IMR-90 (cell line): ENCODE data around the gene COL23A1. TPM values are rescaled to one million over a fixed set of nuclear protein-coding genes. Genes with fewer than 3 reads are reported as not detected.

Experiments
- ATAC-seq: fragments of 200-7000 bp; cut with Tn5 transposase; 2 replicates; pipeline ENCODE4 v1.9.1; 2020; ENCODE audit warnings: low read depth, mild to moderate bottlenecking, moderate library complexity
- BruUV-seq: library from RNA; stranded (reverse); fragments of 400-500 nt; replicated peaks from 2 replicates; lab custom pipeline; 2021; lab: Mats Ljungman, UMichigan
- CTCF ChIA-PET: fragments of 300-600 bp; formaldehyde crosslinking; extraction: SDS; loops from one replicate; lab custom pipeline; 2021; ENCODE audit warnings: antibody characterized with exemption; lab: Yijun Ruan, JAX
- POLR2A ChIA-PET: fragments of 300-600 bp; sonication (Branson Sonifier 250); formaldehyde crosslinking; loops from one replicate; lab custom pipeline; 2022; ENCODE audit warnings: antibody characterized with exemption; ENCODE audit not compliant: unreplicated experiment; lab: Charles Lee
- DNase-seq: peaks from one replicate; pipeline ENCODE4 v3.0.0; 2013
- H2AFZ ChIP-seq: replicated peaks from 2 replicates; pipeline ENCODE3; 2013; ENCODE audit warnings: low read length, mild to moderate bottlenecking; ENCODE audit not compliant: poor library complexity
- H2AK5ac ChIP-seq: 2 replicates; pipeline ENCODE4 v1.6.1; 2013; ENCODE audit warnings: low read depth, low read length, inconsistent platforms
- H2AK9ac ChIP-seq: replicated peaks from 2 replicates; pipeline ENCODE3; 2013; ENCODE audit warnings: mild to moderate bottlenecking, low read depth, low read length, moderate library complexity; ENCODE audit not compliant: poor library complexity
- H2BK120ac ChIP-seq: 2 replicates; pipeline ENCODE4 v1.6.1; 2013; ENCODE audit warnings: low read depth, low read length, inconsistent platforms
- H2BK15ac ChIP-seq: 3 replicates; pipeline ENCODE4 v1.6.1; 2013; ENCODE audit warnings: low read depth, low read length, inconsistent platforms
- H2BK20ac ChIP-seq: 2 replicates; pipeline ENCODE4 v1.6.1; 2013; ENCODE audit warnings: low read depth, mild to moderate bottlenecking, inconsistent platforms, low read length, moderate library complexity
- H2BK5ac ChIP-seq: 2 replicates; pipeline ENCODE4 v1.6.1; 2013; ENCODE audit warnings: mild to moderate bottlenecking, low read depth, low read length, inconsistent platforms; ENCODE audit not compliant: poor library complexity, severe bottlenecking
- H3K14ac ChIP-seq: replicated peaks from 2 replicates; pipeline ENCODE4 v1.6.1; 2013; ENCODE audit warnings: low read depth, low read length, inconsistent platforms
- H3K18ac ChIP-seq: 2 replicates; pipeline ENCODE4 v1.6.1; 2013; ENCODE audit warnings: low read depth, low read length, control low read depth
- H3K23ac ChIP-seq: 2 replicates; pipeline ENCODE4 v1.6.1; 2013; ENCODE audit warnings: low read depth, low read length, inconsistent platforms
- H3K27ac ChIP-seq: 2 replicates; pipeline ENCODE4 v1.5.1; 2013; ENCODE audit warnings: mild to moderate bottlenecking, control low read depth, low read length; ENCODE audit not compliant: insufficient read depth
- H3K27me3 ChIP-seq: 2 replicates; pipeline ENCODE4 v1.6.1; 2013; ENCODE audit warnings: low read length; ENCODE audit not compliant: control insufficient read depth, insufficient read depth
- H3K36me3 ChIP-seq: 2 replicates; pipeline ENCODE4 v1.6.1; 2013; ENCODE audit warnings: low read length, mixed read lengths; ENCODE audit not compliant: control insufficient read depth, insufficient read depth
- H3K4ac ChIP-seq: 2 replicates; pipeline ENCODE4 v1.6.1; 2013; ENCODE audit warnings: low read depth, low read length, inconsistent platforms
- H3K4me1 ChIP-seq: 2 replicates; pipeline ENCODE4 v1.6.1; 2013; ENCODE audit warnings: low read length, mixed read lengths; ENCODE audit not compliant: control insufficient read depth, insufficient read depth
- H3K4me2 ChIP-seq: 2 replicates; pipeline ENCODE4 v1.6.1; 2013; ENCODE audit warnings: low read depth, mild to moderate bottlenecking, control low read depth, low read length, moderate library complexity
- H3K4me3 ChIP-seq: 2 replicates; pipeline ENCODE4 v1.5.1; 2013; ENCODE audit warnings: low read depth, mild to moderate bottlenecking, control low read depth, low read length, moderate library complexity; ENCODE audit not compliant: insufficient read depth
- H3K56ac ChIP-seq: 2 replicates; pipeline ENCODE4 v1.6.1; 2013; ENCODE audit warnings: low read length, inconsistent platforms; ENCODE audit not compliant: insufficient read depth; ENCODE audit errors: extremely low read depth
- H3K79me1 ChIP-seq, 2 experiments: 2 replicates each; pipeline ENCODE4 v1.6.1; 2013; ENCODE audit warnings: low read length in 2 of 2, inconsistent platforms in 1 of 2, low read depth in 1 of 2
- H3K9ac ChIP-seq: 2 replicates; pipeline ENCODE4 v1.6.1; 2013; ENCODE audit warnings: low read depth, low read length, control low read depth
- H3K9me1 ChIP-seq: 2 replicates; pipeline ENCODE4 v1.6.1; 2013; ENCODE audit warnings: low read length, inconsistent platforms; ENCODE audit not compliant: insufficient read depth
- H3K9me3 ChIP-seq: 2 replicates; pipeline ENCODE4 v1.6.1; 2013; ENCODE audit warnings: low read length; ENCODE audit not compliant: control insufficient read depth, insufficient read depth
- H4K20me1 ChIP-seq: 2 replicates; pipeline ENCODE4 v1.6.1; 2013; ENCODE audit warnings: low read length, inconsistent platforms; ENCODE audit not compliant: insufficient read depth
- H4K5ac ChIP-seq: 2 replicates; pipeline ENCODE4 v1.6.1; 2013; ENCODE audit warnings: mild to moderate bottlenecking, low read depth, low read length, control low read depth
- H4K8ac ChIP-seq, 2 experiments: 2 replicates each; pipeline ENCODE4 v1.6.1; 2013; ENCODE audit warnings: low read depth in 2 of 2, low read length in 2 of 2, control low read depth in 1 of 2, inconsistent platforms in 1 of 2
- H4K91ac ChIP-seq: 2 replicates; pipeline ENCODE4 v1.6.1; 2013; ENCODE audit warnings: low read depth, low read length, inconsistent platforms; ENCODE audit not compliant: insufficient read depth
- BHLHE40 ChIP-seq: fragments of 150-350 bp; IDR thresholded peaks from 2 replicates; pipeline ENCODE4 v1.6.1; 2016; ENCODE audit warnings: mild to moderate bottlenecking, low read depth, low read length
- CEBPB ChIP-seq: IDR thresholded peaks from 2 replicates; pipeline ENCODE4 v1.6.1; 2012; ENCODE audit warnings: low read depth, low read length, improper control_type of control experiment
- CHD1 ChIP-seq: IDR thresholded peaks from 2 replicates; pipeline ENCODE4 v1.6.1; 2012; ENCODE audit warnings: low read depth, low read length, improper control_type of control experiment
- FOS ChIP-seq: fragments of 150-350 bp; IDR thresholded peaks from 2 replicates; pipeline ENCODE4 v1.6.1; 2016; ENCODE audit warnings: low read depth, low read length
- MAFK ChIP-seq: IDR thresholded peaks from 2 replicates; pipeline ENCODE4 v1.6.1; 2012; ENCODE audit warnings: low read depth, low read length, improper control_type of control experiment
- MAZ ChIP-seq: IDR thresholded peaks from 2 replicates; pipeline ENCODE4 v1.6.1; 2012; ENCODE audit warnings: low read depth, mild to moderate bottlenecking, low read length, improper control_type of control experiment, moderate library complexity, borderline replicate concordance
- MXI1 ChIP-seq: IDR thresholded peaks from 2 replicates; pipeline ENCODE4 v1.6.1; 2012; ENCODE audit warnings: low read depth, mild to moderate bottlenecking, low read length, moderate library complexity, borderline replicate concordance
- NFE2L2 ChIP-seq: fragments of 150-350 bp; IDR thresholded peaks from 2 replicates; pipeline ENCODE4 v1.6.1; 2016; ENCODE audit warnings: low read depth, mild to moderate bottlenecking, low read length
- POLR2A ChIP-seq: IDR thresholded peaks from 2 replicates; pipeline ENCODE4 v1.6.1; 2012; ENCODE audit warnings: mild to moderate bottlenecking, low read depth, low read length
- RAD21 ChIP-seq: IDR thresholded peaks from 2 replicates; pipeline ENCODE4 v1.6.1; 2012; ENCODE audit warnings: low read length, improper control_type of control experiment
- RCOR1 ChIP-seq: IDR thresholded peaks from 2 replicates; pipeline ENCODE4 v1.6.1; 2012; ENCODE audit warnings: mild to moderate bottlenecking, low read length, improper control_type of control experiment; ENCODE audit not compliant: insufficient replicate concordance
- RFX5 ChIP-seq: IDR thresholded peaks from 2 replicates; pipeline ENCODE4 v1.8.0; 2012; ENCODE audit warnings: low read depth, mild to moderate bottlenecking, low read length, moderate library complexity
- SMC3 ChIP-seq: fragments of 150-350 bp; IDR thresholded peaks from 2 replicates; pipeline ENCODE4 v1.6.1; 2016; ENCODE audit warnings: low read depth, mild to moderate bottlenecking, antibody characterized with exemption, low read length, moderate library complexity
- WGBS, 2 experiments: methylation state at CpG; one replicate each; pipeline versions ENCODE4 v1.1.5 to v1.1.7; 2013; ENCODE audit warnings: missing lambda C conversion rate in 2 of 2; ENCODE audit not compliant: insufficient read length in 1 of 2; ENCODE audit errors: extremely low coverage in 2 of 2; 5-methylcytosine and 5-hydroxymethylcytosine counted together
- dilution Hi-C: fragments of 300-500 bp; cut with HindIII; formaldehyde crosslinking; loops from one replicate; pipeline ENCODE4 v1.14.3; 2018; ENCODE audit warnings: low sequenced_read_pairs; ENCODE audit not compliant: unreplicated experiment
- in situ Hi-C: fragments of 300-500 bp; cut with MboI; formaldehyde crosslinking; loops from 3 replicates; pipeline ENCODE4 v1.14.3; 2019; ENCODE audit warnings: low sequenced_read_pairs, inconsistent platforms, mixed read lengths
- intact Hi-C: fragments of 100-400 bp; cut with micrococcal nuclease; formaldehyde crosslinking; loops from 2 replicates; pipeline ENCODE4 v1.10.0; 2022
- polyA plus RNA-seq, 3 experiments: library from polyadenylated mRNA; depleted of rRNA; stranded (reverse); fragments of >200 nt; gene quantifications; 2 replicates each; pipeline ENCODE4 v1.2.3, GENCODE V29; 2012; ENCODE audit warnings: low replicate concordance in 1 of 3
- total RNA-seq: library from RNA; depleted of rRNA; stranded (reverse); fragments of >200 nt; gene quantifications from 2 replicates; pipeline ENCODE4 v1.2.3, GENCODE V29; 2012
- TF ChIP-seq, protein P1 (sequence below): fragments of 150-350 bp; IDR thresholded peaks from 2 replicates; pipeline ENCODE4 v1.6.1; 2016; ENCODE audit warnings: low read depth, mild to moderate bottlenecking, low read length, moderate library complexity, borderline replicate concordance
- TF ChIP-seq, protein P2 (sequence below): conservative IDR thresholded peaks from 2 replicates; pipeline ENCODE4 v1.5.1; 2012; ENCODE audit warnings: mild to moderate bottlenecking, low read depth, low read length, improper control_type of control experiment
- TF ChIP-seq, protein P3 (sequence below): fragments of 150-350 bp; IDR thresholded peaks from 2 replicates; pipeline ENCODE4 v1.6.1; 2017; ENCODE audit warnings: mild to moderate bottlenecking, antibody characterized with exemption, low read length, low read depth

COL23A1 gene
- total and polyA plus RNA-seq, 2 of the 4 experiments (the other 2 are of a cell fraction) = not detected

DNA sequence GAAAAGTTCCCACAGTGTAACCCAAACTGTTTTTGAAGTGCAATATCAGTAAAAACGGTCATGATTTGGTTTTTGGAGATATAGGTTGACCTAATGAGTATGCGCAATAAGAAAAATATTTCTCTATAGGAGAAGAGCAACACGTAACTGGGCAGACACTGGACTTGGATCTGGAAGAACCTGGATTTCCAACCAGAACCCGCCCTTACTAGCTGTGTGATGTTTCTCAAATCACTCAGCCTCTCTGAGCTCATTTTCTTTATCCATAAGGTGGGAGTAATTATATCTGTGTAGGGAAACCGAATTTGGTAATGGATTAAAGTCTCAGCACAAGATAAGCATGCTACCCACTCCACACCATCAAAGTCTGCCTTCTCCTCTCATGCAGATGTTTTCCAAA, 169.1 kb downstream of the COL23A1 start:
- no peak overlapping the region for H2AFZ ChIP-seq
- H2BK20ac ChIP-seq = no peak overlapping the region
- H3K18ac ChIP-seq = no peak overlapping the region
- no peak overlapping the region for H3K4me2 ChIP-seq
- H3K56ac ChIP-seq = no peak overlapping the region
- no peak overlapping the region for H2BK15ac ChIP-seq
- TF ChIP-seq MAFK = no peak
- TF ChIP-seq, protein P1, sequence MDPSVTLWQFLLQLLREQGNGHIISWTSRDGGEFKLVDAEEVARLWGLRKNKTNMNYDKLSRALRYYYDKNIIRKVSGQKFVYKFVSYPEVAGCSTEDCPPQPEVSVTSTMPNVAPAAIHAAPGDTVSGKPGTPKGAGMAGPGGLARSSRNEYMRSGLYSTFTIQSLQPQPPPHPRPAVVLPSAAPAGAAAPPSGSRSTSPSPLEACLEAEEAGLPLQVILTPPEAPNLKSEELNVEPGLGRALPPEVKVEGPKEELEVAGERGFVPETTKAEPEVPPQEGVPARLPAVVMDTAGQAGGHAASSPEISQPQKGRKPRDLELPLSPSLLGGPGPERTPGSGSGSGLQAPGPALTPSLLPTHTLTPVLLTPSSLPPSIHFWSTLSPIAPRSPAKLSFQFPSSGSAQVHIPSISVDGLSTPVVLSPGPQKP = no peak
- TF ChIP-seq, protein P2, sequence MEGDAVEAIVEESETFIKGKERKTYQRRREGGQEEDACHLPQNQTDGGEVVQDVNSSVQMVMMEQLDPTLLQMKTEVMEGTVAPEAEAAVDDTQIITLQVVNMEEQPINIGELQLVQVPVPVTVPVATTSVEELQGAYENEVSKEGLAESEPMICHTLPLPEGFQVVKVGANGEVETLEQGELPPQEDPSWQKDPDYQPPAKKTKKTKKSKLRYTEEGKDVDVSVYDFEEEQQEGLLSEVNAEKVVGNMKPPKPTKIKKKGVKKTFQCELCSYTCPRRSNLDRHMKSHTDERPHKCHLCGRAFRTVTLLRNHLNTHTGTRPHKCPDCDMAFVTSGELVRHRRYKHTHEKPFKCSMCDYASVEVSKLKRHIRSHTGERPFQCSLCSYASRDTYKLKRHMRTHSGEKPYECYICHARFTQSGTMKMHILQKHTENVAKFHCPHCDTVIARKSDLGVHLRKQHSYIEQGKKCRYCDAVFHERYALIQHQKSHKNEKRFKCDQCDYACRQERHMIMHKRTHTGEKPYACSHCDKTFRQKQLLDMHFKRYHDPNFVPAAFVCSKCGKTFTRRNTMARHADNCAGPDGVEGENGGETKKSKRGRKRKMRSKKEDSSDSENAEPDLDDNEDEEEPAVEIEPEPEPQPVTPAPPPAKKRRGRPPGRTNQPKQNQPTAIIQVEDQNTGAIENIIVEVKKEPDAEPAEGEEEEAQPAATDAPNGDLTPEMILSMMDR = no peak
- no peak for TF ChIP-seq POLR2A
- TF ChIP-seq BHLHE40 = no peak
- no peak for TF ChIP-seq NFE2L2
- no peak for TF ChIP-seq MXI1
- no peak for TF ChIP-seq MAZ
- no peak for TF ChIP-seq FOS
- no peak for TF ChIP-seq SMC3
- no peak for TF ChIP-seq RAD21
- no peak for TF ChIP-seq CHD1
- no peak for TF ChIP-seq RCOR1
- TF ChIP-seq, protein P3, sequence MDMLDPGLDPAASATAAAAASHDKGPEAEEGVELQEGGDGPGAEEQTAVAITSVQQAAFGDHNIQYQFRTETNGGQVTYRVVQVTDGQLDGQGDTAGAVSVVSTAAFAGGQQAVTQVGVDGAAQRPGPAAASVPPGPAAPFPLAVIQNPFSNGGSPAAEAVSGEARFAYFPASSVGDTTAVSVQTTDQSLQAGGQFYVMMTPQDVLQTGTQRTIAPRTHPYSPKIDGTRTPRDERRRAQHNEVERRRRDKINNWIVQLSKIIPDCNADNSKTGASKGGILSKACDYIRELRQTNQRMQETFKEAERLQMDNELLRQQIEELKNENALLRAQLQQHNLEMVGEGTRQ = no peak
- TF ChIP-seq RFX5 = no peak
- TF ChIP-seq CEBPB = no peak
- H3K9me3 ChIP-seq = peaks cover 15% of the 10 kb centered on the region
- no TSS peak for BruUV-seq
- WGBS, 2 experiments = no CpG with 5 or more reads among the region's 5 CpGs
- no peaks in the 10 kb centered on the region for H3K9me1 ChIP-seq
- H3K4ac ChIP-seq = no peak overlapping the region
- ATAC-seq = no peak
- no peaks in the 10 kb centered on the region for H4K20me1 ChIP-seq
- no peak for DNase-seq
- dilution Hi-C loops (no loop called here), intact Hi-C loops (no loop called here), in situ Hi-C loops (no loop called here)
- H3K4me1 ChIP-seq = no peaks in the 10 kb centered on the region
- H3K27ac ChIP-seq = no peak overlapping the region
- no peaks in the 10 kb centered on the region for H3K27me3 ChIP-seq
- POLR2A ChIA-PET = no interaction called here
- no peak overlapping the region for H4K5ac ChIP-seq
- no peak overlapping the region for H4K91ac ChIP-seq
- H4K8ac ChIP-seq = no peak overlapping the region
- no peak overlapping the region for H2BK120ac ChIP-seq
- H2AK5ac ChIP-seq = no peak overlapping the region
- H3K14ac ChIP-seq = no peak overlapping the region
- H3K79me1 ChIP-seq = no peaks in the 10 kb centered on the region
- no peak overlapping the region for H3K9ac ChIP-seq
- H3K36me3 ChIP-seq = no peaks in the 10 kb centered on the region
- H3K4me3 ChIP-seq = no peak overlapping the region
- H2AK9ac ChIP-seq = no peak overlapping the region
- CTCF ChIA-PET = no interaction called here
- H2BK5ac ChIP-seq = no peak overlapping the region
- H3K23ac ChIP-seq = no peak overlapping the region
